Neuronal stem cell (in vitro differentiated cells): ENCODE results near the gene HGFAC.

Experiments
- DNase-seq: peaks from one replicate; pipeline ENCODE4 v3.0.0-alpha.2; 2013; ENCODE audit warnings: low spot score
- H2AFZ ChIP-seq: one replicate; pipeline ENCODE4 v1.6.1; 2013; ENCODE audit warnings: mild to moderate bottlenecking, low read length, inconsistent platforms
- H2AK5ac ChIP-seq: 2 replicates; pipeline ENCODE4 v1.6.1; 2013; ENCODE audit warnings: low read depth, mild to moderate bottlenecking, inconsistent platforms, low read length, moderate library complexity, mixed read lengths
- H2BK120ac ChIP-seq: 2 replicates; pipeline ENCODE4 v1.6.1; 2013; ENCODE audit warnings: low read depth, mild to moderate bottlenecking, inconsistent platforms, low read length, moderate library complexity, mixed read lengths
- H2BK12ac ChIP-seq: one replicate; pipeline ENCODE4 v1.6.1; 2013; ENCODE audit warnings: low read length, inconsistent platforms
- H2BK15ac ChIP-seq: 2 replicates; pipeline ENCODE4 v1.6.1; 2013; ENCODE audit warnings: mild to moderate bottlenecking, low read length, inconsistent platforms, mixed read lengths
- H2BK5ac ChIP-seq: one replicate; pipeline ENCODE4 v1.6.1; 2013; ENCODE audit warnings: inconsistent platforms, mild to moderate bottlenecking, low read length, moderate library complexity
- H3K14ac ChIP-seq: one replicate; pipeline ENCODE4 v1.6.1; 2013; ENCODE audit warnings: low read length, inconsistent platforms
- H3K18ac ChIP-seq: 2 replicates; pipeline ENCODE4 v1.6.1; 2013; ENCODE audit warnings: low read length, inconsistent platforms
- H3K23ac ChIP-seq: 2 replicates; pipeline ENCODE4 v1.6.1; 2013; ENCODE audit warnings: low read depth, mild to moderate bottlenecking, mixed read lengths, low read length, inconsistent platforms; ENCODE audit not compliant: poor library complexity
- H3K27ac ChIP-seq: replicated peaks from 3 replicates; pipeline ENCODE4 v1.5.1; 2013; ENCODE audit warnings: low read length, inconsistent platforms
- H3K27me3 ChIP-seq, 3 experiments: 2 replicates each; pipeline ENCODE4 v1.6.1; 2013; ENCODE audit warnings: low read length in 3 of 3, mild to moderate bottlenecking in 2 of 3, inconsistent platforms in 1 of 3, low read depth in 1 of 3, mixed read lengths in 1 of 3, moderate library complexity in 1 of 3; ENCODE audit not compliant: control insufficient read depth in 3 of 3, insufficient read depth in 3 of 3
- H3K36me3 ChIP-seq, 2 donors: replicated peaks in 1 of 2; 2 replicates each; pipeline ENCODE4 v1.6.1; 2013; ENCODE audit warnings: low read length in 2 of 2; ENCODE audit not compliant: control insufficient read depth in 2 of 2, insufficient read depth in 2 of 2
- H3K4ac ChIP-seq: 2 replicates; pipeline ENCODE4 v1.6.1; 2013; ENCODE audit warnings: inconsistent platforms, mild to moderate bottlenecking, low read length, moderate library complexity
- H3K4me1 ChIP-seq, 2 donors: 1 replicate in 1 of 2; 2 replicates in 1 of 2; pipeline ENCODE4 v1.6.1; 2013; ENCODE audit warnings: low read length in 2 of 2, low read depth in 1 of 2; ENCODE audit not compliant: control insufficient read depth in 2 of 2, insufficient read depth in 1 of 2
- H3K4me2 ChIP-seq: one replicate; pipeline ENCODE4 v1.6.1; 2013; ENCODE audit warnings: mild to moderate bottlenecking, low read length, inconsistent platforms; ENCODE audit not compliant: insufficient read depth, poor library complexity, severe bottlenecking
- H3K4me3 ChIP-seq, 2 donors: 2 replicates each; pipeline ENCODE4 v1.5.1; 2013; ENCODE audit warnings: low read length in 2 of 2, mild to moderate bottlenecking in 2 of 2, inconsistent platforms in 1 of 2, moderate library complexity in 1 of 2
- H3K79me1 ChIP-seq: one replicate; pipeline ENCODE4 v1.6.1; 2013; ENCODE audit warnings: low read depth, mild to moderate bottlenecking, inconsistent platforms, low read length, moderate library complexity
- H3K9ac ChIP-seq: one replicate; pipeline ENCODE4 v1.6.1; 2013; ENCODE audit warnings: mild to moderate bottlenecking, low read depth, low read length, inconsistent platforms; ENCODE audit not compliant: poor library complexity
- H3K9me3 ChIP-seq, 2 donors: replicated peaks in 1 of 2; 2 replicates each; pipeline versions ENCODE3 to v1.6.1; 2013; ENCODE audit warnings: low read length in 2 of 2, mild to moderate bottlenecking in 2 of 2, inconsistent platforms in 1 of 2, low read depth in 1 of 2, mixed read lengths in 1 of 2, moderate library complexity in 1 of 2; ENCODE audit not compliant: control insufficient read depth in 2 of 2, insufficient read depth in 1 of 2
- H4K8ac ChIP-seq: one replicate; pipeline ENCODE4 v1.6.1; 2013; ENCODE audit warnings: low read depth, mild to moderate bottlenecking, inconsistent platforms, low read length, moderate library complexity
- H4K91ac ChIP-seq: one replicate; pipeline ENCODE4 v1.6.1; 2013; ENCODE audit warnings: low read length, low read depth, mild to moderate bottlenecking, inconsistent platforms; ENCODE audit not compliant: poor library complexity
- WGBS, 2 donors: extraction: QIAGEN DNeasy Blood & Tissue Kit; methylation state at CpG; one replicate each; pipeline ENCODE4 v1.1.7; 2013; ENCODE audit warnings: missing lambda C conversion rate in 2 of 2, mixed read lengths in 1 of 2; ENCODE audit not compliant: insufficient read length in 2 of 2, insufficient replicate concordance in 1 of 2; ENCODE audit errors: extremely low coverage in 2 of 2; 5-methylcytosine and 5-hydroxymethylcytosine counted together

The HGFAC gene

DNA sequence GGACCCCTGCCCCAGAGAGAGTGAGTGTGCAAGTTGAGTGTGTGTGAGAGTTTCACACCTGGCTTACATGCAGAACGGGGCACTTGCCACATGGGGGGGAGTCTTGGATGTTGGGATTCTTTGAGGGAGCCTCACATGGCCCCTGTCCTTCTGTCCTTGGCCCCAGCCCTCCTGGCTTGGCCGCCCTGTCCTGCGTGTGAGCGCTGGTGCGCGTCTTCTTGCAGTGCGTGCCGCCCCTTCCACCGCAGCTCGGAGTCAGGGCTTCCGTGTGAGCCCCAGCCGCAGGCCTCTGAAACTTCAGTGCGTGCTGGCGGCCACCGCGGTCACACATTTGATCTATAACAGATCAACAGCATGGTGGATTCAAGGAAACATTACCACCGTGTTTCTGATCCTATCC is 30.1 kb upstream of the HGFAC start:
- H3K18ac ChIP-seq, result peak overlapping the region; percentile 3
- H3K4me1 ChIP-seq, result peaks cover 2 to 28% of the 10 kb centered on the region in 2 donors
- no peaks in the 10 kb centered on the region for H3K27me3 ChIP-seq
- no peak overlapping the region for H3K4me2 ChIP-seq
- DNase-seq, result no peak
- no peak overlapping the region for H3K4ac ChIP-seq
- H2AFZ ChIP-seq, result no peak overlapping the region
- no peak overlapping the region for H2BK15ac ChIP-seq
- no CpG with 5 or more reads among the region's 17 CpGs for WGBS, 2 donors
- no peak overlapping the region for H2BK120ac ChIP-seq
- H4K91ac ChIP-seq, result no peak overlapping the region
- H3K23ac ChIP-seq, result no peak overlapping the region
- no peak overlapping the region for H2BK5ac ChIP-seq
- no peak overlapping the region for H3K14ac ChIP-seq
- no peak overlapping the region for H2BK12ac ChIP-seq
- H3K27ac ChIP-seq, result no peak overlapping the region
- H3K36me3 ChIP-seq, result peaks cover 4 to 15% of the 10 kb centered on the region in 2 donors
- H3K9me3 ChIP-seq, result peaks cover 0 to 2% of the 10 kb centered on the region in 2 donors
- no peak overlapping the region for H2AK5ac ChIP-seq
- H3K79me1 ChIP-seq, result peaks cover 4% of the 10 kb centered on the region
- no peak overlapping the region for H3K4me3 ChIP-seq
- no peak overlapping the region for H4K8ac ChIP-seq
- H3K9ac ChIP-seq, result no peak overlapping the region

DNA sequence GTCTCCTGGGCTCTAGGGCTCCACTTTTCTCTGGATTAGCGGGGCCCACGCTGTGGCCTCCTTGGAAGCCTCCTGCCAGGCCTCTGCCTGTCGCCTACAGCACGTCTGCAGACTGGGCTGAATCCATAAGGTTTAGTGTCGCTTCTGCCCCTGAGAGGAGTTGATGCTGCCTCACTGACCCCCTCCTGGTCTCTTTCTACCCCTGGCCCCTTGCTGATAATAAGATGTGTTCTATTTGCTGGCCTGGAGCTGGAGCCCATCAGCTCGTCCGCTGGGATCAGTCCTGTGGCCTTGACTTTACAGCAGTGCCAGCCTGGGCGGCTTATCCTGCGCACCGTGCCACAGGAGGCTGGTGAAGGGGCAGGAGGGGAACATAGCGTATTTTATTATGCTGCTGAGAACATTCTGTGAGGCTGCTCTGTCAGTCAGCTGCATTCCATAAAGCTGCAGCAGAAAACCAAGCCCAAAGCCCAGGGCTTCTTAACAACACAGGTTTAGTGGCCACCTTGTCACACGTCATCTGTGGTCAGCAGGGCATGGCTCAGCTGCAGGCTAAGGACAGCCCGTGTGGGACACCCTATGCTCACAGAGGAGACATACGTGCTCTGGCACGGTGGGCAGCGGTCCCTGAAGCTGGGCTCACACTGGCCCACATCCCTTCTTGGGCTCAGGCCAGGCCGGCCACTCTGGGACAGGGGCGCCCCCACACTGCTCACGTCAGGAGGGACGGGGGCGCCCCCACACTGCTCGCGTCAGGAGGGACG is 29.3 kb upstream of the HGFAC start:
- H3K4me3 ChIP-seq, result no peak overlapping the region
- peaks cover 8 to 22% of the 10 kb centered on the region in 2 donors for H3K36me3 ChIP-seq

DNA sequence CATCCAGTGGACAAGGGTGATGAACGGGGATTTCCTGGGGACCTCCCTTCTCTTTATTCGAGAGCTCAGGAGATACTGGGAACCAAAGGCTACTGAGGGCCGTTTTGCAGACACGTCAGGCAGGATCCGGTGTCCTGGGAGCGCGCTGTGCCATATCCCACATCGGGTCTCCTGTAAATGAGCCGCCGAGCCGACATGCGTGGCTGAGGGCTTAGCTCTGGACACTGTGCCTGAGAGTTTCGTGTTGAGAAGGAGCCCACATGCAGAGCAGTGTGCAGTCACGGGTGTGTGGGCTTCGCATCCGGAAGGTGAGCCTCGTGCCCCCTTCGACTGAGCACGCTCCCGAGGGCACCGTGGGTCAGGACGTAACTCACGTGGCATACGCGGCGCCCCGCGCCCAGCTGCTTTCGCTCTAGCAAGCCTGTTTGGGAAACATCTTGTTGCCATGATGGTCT is 28.5 kb upstream of the HGFAC start:
- DNase-seq, result no peak
- H3K4ac ChIP-seq, result no peak overlapping the region
- H3K23ac ChIP-seq, result peak overlapping the region; percentile 8
- H3K9ac ChIP-seq, result no peak overlapping the region
- no peak overlapping the region for H3K14ac ChIP-seq
- no peak overlapping the region for H2AK5ac ChIP-seq
- no peak overlapping the region for H4K8ac ChIP-seq
- H3K4me3 ChIP-seq, result no peak overlapping the region
- H2BK12ac ChIP-seq, result no peak overlapping the region
- peaks cover 0 to 2% of the 10 kb centered on the region in 2 donors for H3K9me3 ChIP-seq
- no peak overlapping the region for H2BK15ac ChIP-seq
- peaks cover 12 to 30% of the 10 kb centered on the region in 2 donors for H3K36me3 ChIP-seq
- H2BK5ac ChIP-seq, result no peak overlapping the region
- peaks cover 0 to 24% of the 10 kb centered on the region in 2 donors for H3K4me1 ChIP-seq
- no peak overlapping the region for H2AFZ ChIP-seq
- no peak overlapping the region for H3K27ac ChIP-seq
- no peak overlapping the region for H2BK120ac ChIP-seq
- no peaks in the 10 kb centered on the region for H3K27me3 ChIP-seq
- H3K18ac ChIP-seq, result peak overlapping the region; percentile 30
- no peak overlapping the region for H4K91ac ChIP-seq
- peaks cover 4% of the 10 kb centered on the region for H3K79me1 ChIP-seq
- no CpG with 5 or more reads among the region's 29 CpGs for WGBS, 2 donors
- no peak overlapping the region for H3K4me2 ChIP-seq

More for the DNA sequence above, 29.3 kb upstream of the HGFAC start:
- Histone ChIP-seq H4K8ac (no peak overlapping the region), H3K14ac (no peak overlapping the region), H3K4me1 (peaks cover 0 to 26% of the 10 kb centered on the region in 2 donors), H3K23ac (peak overlapping the region; percentile 31), H2AFZ (no peak overlapping the region), H3K4ac (no peak overlapping the region), H3K9me3 (peaks cover 0 to 2% of the 10 kb centered on the region in 2 donors), H2BK15ac (peak overlapping the region; percentile 44), H2BK12ac (no peak overlapping the region), H2AK5ac (no peak overlapping the region), H3K27ac (no peak overlapping the region), H3K9ac (peak overlapping the region; percentile 26), H3K27me3 (no peaks in the 10 kb centered on the region), H4K91ac (peak overlapping the region; percentile 22), H3K4me2 (no peak overlapping the region), H2BK5ac (no peak overlapping the region), H3K79me1 (peaks cover 4% of the 10 kb centered on the region), H2BK120ac (no peak overlapping the region), H3K18ac (peak overlapping the region; percentile 59)
- WGBS, 2 donors, result no CpG with 5 or more reads among the region's 24 CpGs
- no peak for DNase-seq

DNA sequence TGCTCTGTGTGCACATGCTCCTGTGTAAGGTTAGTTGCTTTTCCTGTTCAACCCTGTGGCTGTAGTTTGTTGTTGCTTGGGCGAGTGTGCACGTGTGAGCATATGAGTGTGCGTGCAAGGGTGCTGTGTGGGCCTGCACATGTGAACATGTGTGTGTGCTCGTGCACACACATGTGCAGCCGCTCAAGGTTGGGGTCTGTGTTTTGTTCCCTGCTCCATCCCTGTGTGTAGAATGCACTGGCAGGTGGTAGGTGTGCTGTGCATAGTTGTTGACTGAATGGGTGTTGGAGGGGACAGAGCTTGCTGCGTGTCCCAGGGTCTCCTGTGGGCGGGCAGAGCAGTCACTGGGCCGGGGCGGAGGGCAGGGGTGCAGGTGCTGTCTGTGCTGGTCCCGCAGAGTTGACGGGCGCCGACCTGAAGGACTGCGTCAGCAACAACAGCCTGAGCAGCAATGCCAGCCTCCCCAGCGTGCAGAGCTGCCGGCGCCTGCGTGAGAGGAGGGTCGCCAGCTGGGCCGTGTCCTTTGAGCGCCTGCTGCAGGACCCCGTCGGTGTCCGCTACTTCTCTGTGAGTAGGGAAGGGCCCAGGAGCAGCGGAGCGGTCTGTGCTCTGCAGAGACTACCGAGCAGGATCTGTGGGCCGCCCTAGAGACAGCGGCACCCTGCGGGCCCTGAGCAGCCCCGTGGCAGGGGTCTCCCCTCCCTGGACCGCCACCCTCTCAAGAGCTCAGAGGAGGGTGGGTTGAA is 27.9 kb upstream of the HGFAC start:
- no peak overlapping the region for H2AK5ac ChIP-seq
- H3K18ac ChIP-seq, result peak overlapping the region; percentile 65
- H2BK15ac ChIP-seq, result no peak overlapping the region
- no peak overlapping the region for H2BK12ac ChIP-seq
- H3K27ac ChIP-seq, result no peak overlapping the region
- H2BK5ac ChIP-seq, result no peak overlapping the region
- DNase-seq, result no peak
- H3K36me3 ChIP-seq, result peaks cover 15 to 36% of the 10 kb centered on the region in 2 donors
- H3K27me3 ChIP-seq, result no peaks in the 10 kb centered on the region
- H2BK120ac ChIP-seq, result no peak overlapping the region
- H3K14ac ChIP-seq, result peak overlapping the region; percentile 42
- H3K9ac ChIP-seq, result no peak overlapping the region
- no peak overlapping the region for H4K8ac ChIP-seq
- H3K4me2 ChIP-seq, result no peak overlapping the region
- H2AFZ ChIP-seq, result no peak overlapping the region
- no peak overlapping the region for H3K4me3 ChIP-seq
- H3K79me1 ChIP-seq, result peaks cover 3% of the 10 kb centered on the region
- peaks cover 0 to 2% of the 10 kb centered on the region in 2 donors for H3K9me3 ChIP-seq
- peak overlapping the region; percentile 19 for H3K23ac ChIP-seq
- H4K91ac ChIP-seq, result no peak overlapping the region
- H3K4ac ChIP-seq, result no peak overlapping the region
- no CpG with 5 or more reads among the region's 32 CpGs for WGBS, 2 donors
- peaks cover 0 to 18% of the 10 kb centered on the region in 2 donors for H3K4me1 ChIP-seq
